Activated T-cell treated with anti-CD3 and anti-CD28 coated beads, Interleukin-2, amount 50 U/mL, for 1 hour (primary cell): ENCODE measurements around the gene CAPZA2.
"Not testable (repeated sequence)": the region's sequence is repeated elsewhere in the genome, so short reads cannot be mapped to it uniquely, and the experiment has no call there.

ENCODE experiments used
- DNase-seq: peaks from one replicate; pipeline ENCODE4 v3.0.0-alpha.2; 2020

CAPZA2 gene

GRCh38 chr7:116922545-116922944, 60.2 kb downstream of the CAPZA2 start:
- no peak for DNase-seq

- no peak for DNase-seq
Measured at GRCh38 chr7:116924741-116925140, 62.4 kb downstream of the CAPZA2 start.

GRCh38 chr7:116929021-116929420, 66.6 kb downstream of the CAPZA2 start:
- no peak for DNase-seq

- peak; percentile 78 for DNase-seq
Measured at GRCh38 chr7:116929914-116930913, 67.8 kb downstream of the CAPZA2 start.

- no peak for DNase-seq
Measured at GRCh38 chr7:116932566-116932965, 70.2 kb downstream of the CAPZA2 start.

- DNase-seq, result no peak
Measured at GRCh38 chr7:116933465-116933864, 71.1 kb downstream of the CAPZA2 start.

- DNase-seq, result no peak
Measured at GRCh38 chr7:116934580-116934979, 72.2 kb downstream of the CAPZA2 start.

- not testable (repeated sequence) for DNase-seq
Measured at GRCh38 chr7:116936844-116937243, 74.5 kb downstream of the CAPZA2 start.

GRCh38 chr7:116938678-116939077, 76.3 kb downstream of the CAPZA2 start:
- no peak for DNase-seq

GRCh38 chr7:116940689-116941370, 78.4 kb downstream of the CAPZA2 start:
- DNase-seq, result no peak

GRCh38 chr7:116942504-116942903, 80.1 kb downstream of the CAPZA2 start:
- DNase-seq, result no peak

- no peak for DNase-seq
Measured at GRCh38 chr7:116948934-116949333, 86.5 kb downstream of the CAPZA2 start.

- DNase-seq, result no peak
Measured at GRCh38 chr7:116949941-116950801, 87.8 kb downstream of the CAPZA2 start.

- DNase-seq, result no peak
Measured at GRCh38 chr7:116950889-116951351, 88.5 kb downstream of the CAPZA2 start.

GRCh38 chr7:116951366-116952292, 89.2 kb downstream of the CAPZA2 start:
- DNase-seq, result no peak

- DNase-seq, result no peak
Measured at GRCh38 chr7:116952635-116953371, 90.4 kb downstream of the CAPZA2 start.

GRCh38 chr7:116953372-116953905, 91.1 kb downstream of the CAPZA2 start, which contains the start of gene ST7:
Gene ST7, plus strand, starts transcription at chr7:116953501. Its CDS starts 40 bp downstream, at chr7:116953541.
- DNase-seq, result peak; percentile 78

GRCh38 chr7:116953906-116954838, 91.8 kb downstream of the CAPZA2 start:
- DNase-seq, result no peak

- DNase-seq, result no peak
Measured at GRCh38 chr7:116955340-116955739, 93.0 kb downstream of the CAPZA2 start.
